GM23338 (cell line): ENCODE measurements around the gene FOXP1. TPM values are rescaled to one million over a fixed set of nuclear protein-coding genes. Genes with fewer than 3 reads are reported as not detected.

Experiments used
- ATAC-seq: fragments of 200-7000 bp; cut with Tn5 transposase; 3 replicates; pipeline ENCODE4 v1.9.1; 2020
- DNase-seq: peaks from one replicate; pipeline ENCODE4 v3.0.0-alpha.2; 2015; ENCODE audit warnings: low spot score
- H2AFZ ChIP-seq: fragments of 200-600 bp; sonication (generic); 2 replicates; pipeline ENCODE4 v1.8.0; 2016; ENCODE audit warnings: antibody characterized with exemption, mild to moderate bottlenecking, moderate library complexity
- H3F3A ChIP-seq: fragments of 200-600 bp; sonication (generic); replicated peaks from 2 replicates; pipeline ENCODE4 v1.8.0; 2017; ENCODE audit warnings: antibody characterized with exemption, mixed run types, low read depth
- H3K27ac ChIP-seq: fragments of 200-600 bp; sonication (generic); 2 replicates; pipeline ENCODE4 v1.6.1; 2016; ENCODE audit warnings: low read depth
- H3K27me3 ChIP-seq: fragments of 200-600 bp; sonication (generic); 2 replicates; pipeline ENCODE4 v1.8.0; 2016; ENCODE audit warnings: mild to moderate bottlenecking, mixed run types, moderate library complexity; ENCODE audit not compliant: insufficient read depth
- H3K36me3 ChIP-seq: fragments of 200-600 bp; sonication (generic); 2 replicates; pipeline ENCODE4 v1.8.0; 2016; ENCODE audit warnings: mild to moderate bottlenecking; ENCODE audit not compliant: insufficient read depth
- H3K4me1 ChIP-seq: fragments of 200-600 bp; sonication (generic); 2 replicates; pipeline ENCODE4 v1.8.0; 2016; ENCODE audit warnings: mild to moderate bottlenecking, moderate library complexity; ENCODE audit not compliant: insufficient read depth
- H3K4me2 ChIP-seq: fragments of 200-600 bp; sonication (generic); 2 replicates; pipeline ENCODE4 v1.7.1; 2017; ENCODE audit warnings: mixed run types
- H3K4me3 ChIP-seq: fragments of 200-600 bp; sonication (generic); 2 replicates; pipeline ENCODE4 v1.6.1; 2016; ENCODE audit warnings: mixed run types
- H3K79me2 ChIP-seq: fragments of 200-600 bp; sonication (generic); replicated peaks from 2 replicates; pipeline ENCODE4 v1.8.0; 2017; ENCODE audit warnings: mild to moderate bottlenecking; ENCODE audit not compliant: insufficient read depth
- H3K9me2 ChIP-seq: fragments of 200-600 bp; sonication (generic); 2 replicates; pipeline ENCODE4 v1.8.0; 2017; ENCODE audit not compliant: insufficient read depth
- H4K20me1 ChIP-seq: fragments of 200-600 bp; sonication (generic); replicated peaks from 2 replicates; pipeline ENCODE4 v1.8.0; 2017; ENCODE audit warnings: mild to moderate bottlenecking; ENCODE audit not compliant: insufficient read depth
- H3K27ac Mint-ChIP-seq: 2 replicates; pipeline ENCODE4 v1.8.0; 2020; ENCODE audit warnings: inconsistent platforms, mild to moderate bottlenecking, moderate library complexity, mixed read lengths
- H3K27me3 Mint-ChIP-seq: 3 replicates; pipeline ENCODE4 v1.8.0; 2022; ENCODE audit warnings: low read depth, mild to moderate bottlenecking, moderate library complexity, mixed read lengths, inconsistent platforms; ENCODE audit not compliant: insufficient read depth, poor library complexity
- H3K36me3 Mint-ChIP-seq: 3 replicates; pipeline ENCODE4 v1.8.0; 2021; ENCODE audit warnings: low read depth, mild to moderate bottlenecking, inconsistent platforms, moderate library complexity, mixed read lengths
- H3K4me1 Mint-ChIP-seq: 3 replicates; pipeline ENCODE4 v1.8.0; 2020; ENCODE audit warnings: mild to moderate bottlenecking, inconsistent platforms, mixed read lengths
- H3K4me3 Mint-ChIP-seq: 3 replicates; pipeline ENCODE4 v1.8.0; 2021; ENCODE audit warnings: moderate library complexity, mild to moderate bottlenecking, inconsistent platforms, mixed read lengths
- H3K9me3 Mint-ChIP-seq: 3 replicates; pipeline ENCODE4 v1.8.0; 2020; ENCODE audit warnings: moderate library complexity, mild to moderate bottlenecking, inconsistent platforms, mixed read lengths
- CREB1 ChIP-seq: fragments of 250-450 bp; sonication (Bioruptor Pico); IDR thresholded peaks from 2 replicates; pipeline ENCODE4 v1.5.0; 2020; ENCODE audit warnings: low read depth, mild to moderate bottlenecking, moderate library complexity
- CTCF ChIP-seq, 2 experiments: fragments of 200-600 bp in 1 of 2; sonication (generic) in 1 of 2; conservative IDR thresholded peaks; 2 replicates each; pipeline versions ENCODE4 v1.5.1 to v1.6.1; 2016 to 2017; ENCODE audit warnings: antibody characterized with exemption in 2 of 2, low read depth in 2 of 2, mild to moderate bottlenecking in 2 of 2, moderate library complexity in 1 of 2
- EZH2 ChIP-seq: fragments of 200-600 bp; sonication (generic); IDR thresholded peaks from one replicate; pipeline ENCODE4 v1.8.0; 2017; ENCODE audit warnings: antibody characterized with exemption, mild to moderate bottlenecking, low read depth; ENCODE audit not compliant: unreplicated experiment
- JUNB ChIP-seq: IDR thresholded peaks from one replicate; pipeline ENCODE4 v1.6.1; 2016; ENCODE audit warnings: antibody characterized with exemption; ENCODE audit not compliant: unreplicated experiment
- POLR2AphosphoS5 ChIP-seq: IDR thresholded peaks from 2 replicates; pipeline ENCODE4 v1.6.1; 2016; ENCODE audit warnings: antibody characterized with exemption, low read depth
- ZNF114 ChIP-seq: fragments of 250-450 bp; sonication (Bioruptor Pico); IDR thresholded peaks from 2 replicates; pipeline ENCODE4 v1.5.0; 2020; ENCODE audit warnings: mild to moderate bottlenecking, moderate library complexity
- ZNF331 ChIP-seq: fragments of 250-450 bp; sonication (Bioruptor Pico); IDR thresholded peaks from 2 replicates; pipeline ENCODE4 v1.5.0; 2020; ENCODE audit warnings: low read depth, mild to moderate bottlenecking, moderate library complexity
- polyA plus RNA-seq: library from polyadenylated mRNA; unstranded; fragments of >200 nt; fragmentation: Nextera tagmentation; extraction: Ambion mirVana; gene quantifications from 2 replicates; pipeline ENCODE4 v1.2.1, GENCODE V29; 2016
- total RNA-seq: library from RNA; depleted of rRNA; stranded (reverse); fragments of >200 nt; shearing (Covaris generic); gene quantifications from 2 replicates; pipeline ENCODE4 v1.2.3, GENCODE V29; 2014
- TF ChIP-seq, protein P1 (sequence below): fragments of 250-450 bp; sonication (Bioruptor Pico); IDR thresholded peaks from 2 replicates; pipeline ENCODE4 v1.5.0; 2020; ENCODE audit warnings: mild to moderate bottlenecking, moderate library complexity
- TF ChIP-seq, protein P2 (sequence below): IDR thresholded peaks from one replicate; pipeline ENCODE4 v1.6.1; 2018; ENCODE audit warnings: antibody characterized with exemption; ENCODE audit not compliant: unreplicated experiment
- TF ChIP-seq, protein P3 (sequence below): IDR thresholded peaks from 2 replicates; pipeline ENCODE4 v1.6.1; 2016; ENCODE audit warnings: antibody characterized with exemption

The FOXP1 gene
- total and polyA plus RNA-seq, 2 experiments from 2014 or later, result 32.9 to 35.5 TPM

DNA sequence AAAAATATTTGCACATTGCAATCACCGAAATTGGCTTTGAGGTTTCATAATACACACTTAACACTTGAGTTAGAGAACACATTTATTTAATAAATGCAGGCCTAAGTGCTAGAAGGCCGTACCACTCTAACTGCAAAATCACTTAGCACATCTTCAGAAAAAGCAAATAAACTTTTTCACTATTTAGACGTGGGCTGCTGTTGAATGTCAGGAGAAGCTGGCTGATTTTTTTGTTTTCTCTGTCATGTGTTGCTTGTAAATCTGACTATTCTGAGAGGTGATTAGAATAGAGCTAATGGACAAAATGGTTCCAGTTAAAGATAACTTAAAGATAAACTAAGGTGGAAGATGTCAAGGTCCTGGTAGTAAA, 265.1 kb downstream of the FOXP1 start:
- H2AFZ ChIP-seq, result no peak overlapping the region
- Mint-ChIP-seq H3K27me3 (peaks cover 3% of the 10 kb centered on the region), H3K36me3 (no peaks in the 10 kb centered on the region), H3K4me3 (no peak overlapping the region), H3K4me1 (no peaks in the 10 kb centered on the region), H3K9me3 (no peaks in the 10 kb centered on the region; the same call in 2 of the 3 replicates), H3K27ac (no peak overlapping the region)
- no peak for ATAC-seq
- H3K4me3 ChIP-seq, result no peak overlapping the region
- H3K79me2 ChIP-seq, result no peaks in the 10 kb centered on the region
- no peak overlapping the region for H3K27ac ChIP-seq
- H4K20me1 ChIP-seq, result no peaks in the 10 kb centered on the region
- no peaks in the 10 kb centered on the region for H3F3A ChIP-seq
- no peak for DNase-seq
- H3K9me2 ChIP-seq, result no peaks in the 10 kb centered on the region
- TF ChIP-seq POLR2AphosphoS5, result no peak
- no peak for TF ChIP-seq EZH2
- TF ChIP-seq ZNF331 (CRISPR knock-in tag), result no peak
- no peak for TF ChIP-seq CTCF (conservative IDR thresholded peaks at IDR 0.05; ENCODE audit: low read depth in 2 of 2)
- TF ChIP-seq, protein P1, sequence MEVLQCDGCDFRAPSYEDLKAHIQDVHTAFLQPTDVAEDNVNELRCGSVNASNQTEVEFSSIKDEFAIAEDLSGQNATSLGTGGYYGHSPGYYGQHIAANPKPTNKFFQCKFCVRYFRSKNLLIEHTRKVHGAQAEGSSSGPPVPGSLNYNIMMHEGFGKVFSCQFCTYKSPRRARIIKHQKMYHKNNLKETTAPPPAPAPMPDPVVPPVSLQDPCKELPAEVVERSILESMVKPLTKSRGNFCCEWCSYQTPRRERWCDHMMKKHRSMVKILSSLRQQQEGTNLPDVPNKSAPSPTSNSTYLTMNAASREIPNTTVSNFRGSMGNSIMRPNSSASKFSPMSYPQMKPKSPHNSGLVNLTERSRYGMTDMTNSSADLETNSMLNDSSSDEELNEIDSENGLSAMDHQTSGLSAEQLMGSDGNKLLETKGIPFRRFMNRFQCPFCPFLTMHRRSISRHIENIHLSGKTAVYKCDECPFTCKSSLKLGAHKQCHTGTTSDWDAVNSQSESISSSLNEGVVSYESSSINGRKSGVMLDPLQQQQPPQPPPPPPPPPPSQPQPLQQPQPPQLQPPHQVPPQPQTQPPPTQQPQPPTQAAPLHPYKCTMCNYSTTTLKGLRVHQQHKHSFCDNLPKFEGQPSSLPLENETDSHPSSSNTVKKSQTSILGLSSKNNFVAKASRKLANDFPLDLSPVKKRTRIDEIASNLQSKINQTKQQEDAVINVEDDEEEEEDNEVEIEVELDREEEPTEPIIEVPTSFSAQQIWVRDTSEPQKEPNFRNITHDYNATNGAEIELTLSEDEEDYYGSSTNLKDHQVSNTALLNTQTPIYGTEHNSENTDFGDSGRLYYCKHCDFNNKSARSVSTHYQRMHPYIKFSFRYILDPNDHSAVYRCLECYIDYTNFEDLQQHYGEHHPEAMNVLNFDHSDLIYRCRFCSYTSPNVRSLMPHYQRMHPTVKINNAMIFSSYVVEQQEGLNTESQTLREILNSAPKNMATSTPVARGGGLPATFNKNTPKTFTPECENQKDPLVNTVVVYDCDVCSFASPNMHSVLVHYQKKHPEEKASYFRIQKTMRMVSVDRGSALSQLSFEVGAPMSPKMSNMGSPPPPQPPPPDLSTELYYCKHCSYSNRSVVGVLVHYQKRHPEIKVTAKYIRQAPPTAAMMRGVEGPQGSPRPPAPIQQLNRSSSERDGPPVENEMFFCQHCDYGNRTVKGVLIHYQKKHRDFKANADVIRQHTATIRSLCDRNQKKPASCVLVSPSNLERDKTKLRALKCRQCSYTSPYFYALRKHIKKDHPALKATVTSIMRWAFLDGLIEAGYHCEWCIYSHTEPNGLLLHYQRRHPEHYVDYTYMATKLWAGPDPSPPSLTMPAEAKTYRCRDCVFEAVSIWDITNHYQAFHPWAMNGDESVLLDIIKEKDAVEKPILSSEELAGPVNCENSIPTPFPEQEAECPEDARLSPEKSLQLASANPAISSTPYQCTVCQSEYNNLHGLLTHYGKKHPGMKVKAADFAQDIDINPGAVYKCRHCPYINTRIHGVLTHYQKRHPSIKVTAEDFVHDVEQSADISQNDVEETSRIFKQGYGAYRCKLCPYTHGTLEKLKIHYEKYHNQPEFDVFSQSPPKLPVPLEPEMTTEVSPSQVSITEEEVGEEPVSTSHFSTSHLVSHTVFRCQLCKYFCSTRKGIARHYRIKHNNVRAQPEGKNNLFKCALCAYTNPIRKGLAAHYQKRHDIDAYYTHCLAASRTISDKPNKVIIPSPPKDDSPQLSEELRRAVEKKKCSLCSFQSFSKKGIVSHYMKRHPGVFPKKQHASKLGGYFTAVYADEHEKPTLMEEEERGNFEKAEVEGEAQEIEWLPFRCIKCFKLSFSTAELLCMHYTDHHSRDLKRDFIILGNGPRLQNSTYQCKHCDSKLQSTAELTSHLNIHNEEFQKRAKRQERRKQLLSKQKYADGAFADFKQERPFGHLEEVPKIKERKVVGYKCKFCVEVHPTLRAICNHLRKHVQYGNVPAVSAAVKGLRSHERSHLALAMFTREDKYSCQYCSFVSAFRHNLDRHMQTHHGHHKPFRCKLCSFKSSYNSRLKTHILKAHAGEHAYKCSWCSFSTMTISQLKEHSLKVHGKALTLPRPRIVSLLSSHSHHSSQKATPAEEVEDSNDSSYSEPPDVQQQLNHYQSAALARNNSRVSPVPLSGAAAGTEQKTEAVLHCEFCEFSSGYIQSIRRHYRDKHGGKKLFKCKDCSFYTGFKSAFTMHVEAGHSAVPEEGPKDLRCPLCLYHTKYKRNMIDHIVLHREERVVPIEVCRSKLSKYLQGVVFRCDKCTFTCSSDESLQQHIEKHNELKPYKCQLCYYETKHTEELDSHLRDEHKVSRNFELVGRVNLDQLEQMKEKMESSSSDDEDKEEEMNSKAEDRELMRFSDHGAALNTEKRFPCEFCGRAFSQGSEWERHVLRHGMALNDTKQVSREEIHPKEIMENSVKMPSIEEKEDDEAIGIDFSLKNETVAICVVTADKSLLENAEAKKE (CRISPR knock-in tag), result no peak
- TF ChIP-seq CREB1, result no peak
- TF ChIP-seq ZNF114, result no peak
- TF ChIP-seq JUNB, result no peak
- TF ChIP-seq, protein P2, sequence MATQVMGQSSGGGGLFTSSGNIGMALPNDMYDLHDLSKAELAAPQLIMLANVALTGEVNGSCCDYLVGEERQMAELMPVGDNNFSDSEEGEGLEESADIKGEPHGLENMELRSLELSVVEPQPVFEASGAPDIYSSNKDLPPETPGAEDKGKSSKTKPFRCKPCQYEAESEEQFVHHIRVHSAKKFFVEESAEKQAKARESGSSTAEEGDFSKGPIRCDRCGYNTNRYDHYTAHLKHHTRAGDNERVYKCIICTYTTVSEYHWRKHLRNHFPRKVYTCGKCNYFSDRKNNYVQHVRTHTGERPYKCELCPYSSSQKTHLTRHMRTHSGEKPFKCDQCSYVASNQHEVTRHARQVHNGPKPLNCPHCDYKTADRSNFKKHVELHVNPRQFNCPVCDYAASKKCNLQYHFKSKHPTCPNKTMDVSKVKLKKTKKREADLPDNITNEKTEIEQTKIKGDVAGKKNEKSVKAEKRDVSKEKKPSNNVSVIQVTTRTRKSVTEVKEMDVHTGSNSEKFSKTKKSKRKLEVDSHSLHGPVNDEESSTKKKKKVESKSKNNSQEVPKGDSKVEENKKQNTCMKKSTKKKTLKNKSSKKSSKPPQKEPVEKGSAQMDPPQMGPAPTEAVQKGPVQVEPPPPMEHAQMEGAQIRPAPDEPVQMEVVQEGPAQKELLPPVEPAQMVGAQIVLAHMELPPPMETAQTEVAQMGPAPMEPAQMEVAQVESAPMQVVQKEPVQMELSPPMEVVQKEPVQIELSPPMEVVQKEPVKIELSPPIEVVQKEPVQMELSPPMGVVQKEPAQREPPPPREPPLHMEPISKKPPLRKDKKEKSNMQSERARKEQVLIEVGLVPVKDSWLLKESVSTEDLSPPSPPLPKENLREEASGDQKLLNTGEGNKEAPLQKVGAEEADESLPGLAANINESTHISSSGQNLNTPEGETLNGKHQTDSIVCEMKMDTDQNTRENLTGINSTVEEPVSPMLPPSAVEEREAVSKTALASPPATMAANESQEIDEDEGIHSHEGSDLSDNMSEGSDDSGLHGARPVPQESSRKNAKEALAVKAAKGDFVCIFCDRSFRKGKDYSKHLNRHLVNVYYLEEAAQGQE, result no peak
- TF ChIP-seq, protein P3, sequence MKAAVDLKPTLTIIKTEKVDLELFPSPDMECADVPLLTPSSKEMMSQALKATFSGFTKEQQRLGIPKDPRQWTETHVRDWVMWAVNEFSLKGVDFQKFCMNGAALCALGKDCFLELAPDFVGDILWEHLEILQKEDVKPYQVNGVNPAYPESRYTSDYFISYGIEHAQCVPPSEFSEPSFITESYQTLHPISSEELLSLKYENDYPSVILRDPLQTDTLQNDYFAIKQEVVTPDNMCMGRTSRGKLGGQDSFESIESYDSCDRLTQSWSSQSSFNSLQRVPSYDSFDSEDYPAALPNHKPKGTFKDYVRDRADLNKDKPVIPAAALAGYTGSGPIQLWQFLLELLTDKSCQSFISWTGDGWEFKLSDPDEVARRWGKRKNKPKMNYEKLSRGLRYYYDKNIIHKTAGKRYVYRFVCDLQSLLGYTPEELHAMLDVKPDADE, result no peak
- H3K36me3 ChIP-seq, result no peaks in the 10 kb centered on the region
- no peak overlapping the region for H3K4me2 ChIP-seq
- no peaks in the 10 kb centered on the region for H3K27me3 ChIP-seq
- H3K4me1 ChIP-seq, result no peaks in the 10 kb centered on the region
